Cardiac muscle cell (in vitro differentiated cells and primary cell): ENCODE results near the gene UAP1L1. TPM values are rescaled to one million over a fixed set of nuclear protein-coding genes. Genes with fewer than 3 reads are reported as not detected.
A peak's percentile ranks its signal among the peaks of the same experiment; 100 is the strongest.

ENCODE experiments used
- DNase-seq, 2 donors: peaks; one replicate each; pipeline versions ENCODE4 v3.0.0 to v3.0.0-alpha.2; 2010 to 2017; ENCODE audit warnings: low read depth in 1 of 2, low spot score in 1 of 2
- H3K27ac ChIP-seq: fragments of 200-600 bp; sonication (generic); 2 replicates; pipeline ENCODE4 v1.5.1; 2016
- H3K27me3 ChIP-seq: fragments of 200-600 bp; sonication (generic); 2 replicates; pipeline ENCODE4 v1.6.0; 2016; ENCODE audit warnings: control low read depth
- H3K36me3 ChIP-seq: fragments of 200-600 bp; sonication (generic); 2 replicates; pipeline ENCODE4 v1.5.1; 2016; ENCODE audit warnings: control low read depth
- H3K4me1 ChIP-seq: fragments of 200-600 bp; sonication (generic); 2 replicates; pipeline ENCODE4 v1.8.1; 2017; ENCODE audit warnings: low read depth, mild to moderate bottlenecking, mixed run types
- H3K4me3 ChIP-seq: fragments of 200-600 bp; sonication (generic); 2 replicates; pipeline ENCODE4 v1.5.1; 2016; ENCODE audit warnings: mild to moderate bottlenecking
- H3K9me3 ChIP-seq: fragments of 200-600 bp; sonication (generic); 2 replicates; pipeline ENCODE4 v1.5.1; 2017; ENCODE audit warnings: low read depth, mild to moderate bottlenecking, control low read depth
- CTCF ChIP-seq: IDR thresholded peaks from 2 replicates; pipeline ENCODE4 v1.5.1; 2012; ENCODE audit warnings: low read depth, mild to moderate bottlenecking, low read length
- polyA plus RNA-seq: library from polyadenylated mRNA; unstranded; fragments of >200 nt; fragmentation: Nextera tagmentation; extraction: Ambion mirVana; gene quantifications from 2 replicates; pipeline ENCODE4 v1.2.1, GENCODE V29; 2016
- total RNA-seq: library from RNA; depleted of rRNA; stranded (reverse); fragments of >200 nt; gene quantifications from 2 replicates; pipeline ENCODE4 v1.2.3, GENCODE V29; 2016

UAP1L1 gene
- total and polyA plus RNA-seq, 2 experiments from 2014 or later, result 9.9 to 13.3 TPM

DNA sequence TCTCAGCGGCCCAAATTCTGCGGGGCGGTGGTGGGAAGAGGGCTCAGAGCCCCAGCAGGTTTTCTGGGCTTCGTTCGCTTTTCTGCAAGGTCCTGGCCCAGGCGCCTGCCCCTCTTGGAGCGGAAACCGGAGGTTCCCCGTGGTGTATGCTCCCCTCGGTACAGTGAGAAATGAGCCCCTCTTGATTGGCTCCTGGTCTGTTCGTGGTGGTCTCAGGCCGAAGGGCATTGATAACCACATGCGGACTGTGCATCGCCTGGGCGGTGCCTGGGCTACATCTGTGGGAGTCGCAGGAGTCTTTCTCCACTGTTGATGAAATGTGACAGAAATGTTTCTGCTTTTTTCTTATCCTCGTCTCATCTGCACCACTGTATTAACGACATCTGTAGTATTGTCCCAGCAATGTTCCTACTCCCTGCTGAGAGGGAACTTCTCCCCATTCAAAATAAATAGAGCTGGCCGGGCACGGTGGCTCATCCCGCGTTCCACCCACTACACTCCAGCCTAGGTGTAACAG lies 10.2 kb downstream of the UAP1L1 start:
- peak overlapping the region; percentile 66 for H3K4me3 ChIP-seq
- peak overlapping the region; percentile 86 for H3K27ac ChIP-seq
- no peak for TF ChIP-seq CTCF
- DNase-seq, result no peak
- H3K4me1 ChIP-seq, result peaks cover 4% of the 10 kb centered on the region
- peaks cover 3% of the 10 kb centered on the region for H3K36me3 ChIP-seq
- no peaks in the 10 kb centered on the region for H3K27me3 ChIP-seq
- no peaks in the 10 kb centered on the region for H3K9me3 ChIP-seq

DNA sequence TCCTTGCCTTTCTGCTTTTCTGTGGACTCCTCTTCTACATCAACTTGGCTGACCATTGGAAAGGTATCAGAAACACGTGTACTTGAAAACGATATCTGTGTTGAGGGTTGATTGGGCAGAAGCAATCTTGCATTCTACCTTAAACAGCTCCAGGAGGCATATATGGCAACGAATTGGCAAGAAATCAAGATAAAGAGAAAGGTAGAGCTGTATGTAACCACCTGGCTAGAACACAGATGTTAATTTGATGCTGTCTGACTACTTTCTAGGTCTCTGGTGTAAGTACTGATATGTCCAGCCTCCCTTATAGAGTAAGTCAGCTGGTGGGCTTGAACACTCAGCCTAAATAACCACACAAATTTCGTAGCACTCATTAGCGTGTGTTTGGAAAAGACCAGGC lies 10.8 kb downstream of the UAP1L1 start:
- no peak for TF ChIP-seq CTCF
- no peak for DNase-seq
- Histone ChIP-seq H3K36me3 (peaks cover 3% of the 10 kb centered on the region), H3K4me1 (peaks cover 4% of the 10 kb centered on the region), H3K27me3 (no peaks in the 10 kb centered on the region), H3K4me3 (no peak overlapping the region), H3K27ac (no peak overlapping the region), H3K9me3 (no peaks in the 10 kb centered on the region)

DNA sequence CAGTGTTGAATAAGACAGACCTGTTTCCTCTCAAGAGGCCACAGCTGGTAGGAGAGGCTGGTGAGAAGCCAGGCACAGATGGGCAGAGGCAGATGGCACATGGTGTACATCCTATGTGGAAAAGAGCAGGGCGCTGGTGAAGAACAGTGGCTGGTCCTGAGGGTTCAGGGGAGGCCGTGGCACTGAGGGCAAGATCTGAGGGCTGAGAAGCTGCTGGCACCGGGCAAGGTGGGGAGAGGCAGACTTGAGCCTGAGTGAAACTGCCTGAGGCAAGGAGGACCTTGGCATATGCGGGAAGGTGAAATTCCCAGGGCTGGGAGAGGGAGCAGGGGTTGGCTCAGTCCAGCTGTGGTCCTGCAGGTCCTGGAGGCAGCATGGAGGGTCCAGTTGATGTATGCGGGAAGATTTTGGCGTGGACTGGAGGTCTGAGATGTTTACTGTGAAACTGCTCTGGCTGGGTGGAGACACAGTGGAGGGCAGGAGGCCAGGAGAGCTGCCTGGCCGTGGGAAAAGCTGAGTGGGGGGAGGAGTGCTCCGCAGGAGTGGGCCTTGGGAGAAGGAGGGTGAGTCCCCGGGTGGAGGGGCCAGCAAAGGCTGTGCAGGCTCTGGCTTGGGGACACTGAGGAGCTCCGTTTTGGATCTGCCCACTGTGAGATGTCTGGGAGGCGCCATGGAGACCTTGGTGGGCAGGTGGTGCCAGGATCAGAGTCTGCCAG lies 12.1 kb downstream of the UAP1L1 start:
- TF ChIP-seq CTCF, result no peak
- Histone ChIP-seq H3K4me3 (no peak overlapping the region), H3K36me3 (peaks cover 3% of the 10 kb centered on the region), H3K4me1 (peaks cover 4% of the 10 kb centered on the region), H3K27me3 (no peaks in the 10 kb centered on the region), H3K27ac (no peak overlapping the region), H3K9me3 (no peaks in the 10 kb centered on the region)
- DNase-seq, result no peak

- Histone ChIP-seq H3K36me3 (peaks cover 12% of the 10 kb centered on the region), H3K4me3 (no peak overlapping the region), H3K27ac (no peak overlapping the region), H3K4me1 (no peaks in the 10 kb centered on the region), H3K27me3 (no peaks in the 10 kb centered on the region), H3K9me3 (no peaks in the 10 kb centered on the region)
- peak; percentile 11 for TF ChIP-seq CTCF
- DNase-seq, result no peak
These were observed 18.6 kb downstream of the UAP1L1 start for GRCh38 chr9:137095664-137096517.

DNA sequence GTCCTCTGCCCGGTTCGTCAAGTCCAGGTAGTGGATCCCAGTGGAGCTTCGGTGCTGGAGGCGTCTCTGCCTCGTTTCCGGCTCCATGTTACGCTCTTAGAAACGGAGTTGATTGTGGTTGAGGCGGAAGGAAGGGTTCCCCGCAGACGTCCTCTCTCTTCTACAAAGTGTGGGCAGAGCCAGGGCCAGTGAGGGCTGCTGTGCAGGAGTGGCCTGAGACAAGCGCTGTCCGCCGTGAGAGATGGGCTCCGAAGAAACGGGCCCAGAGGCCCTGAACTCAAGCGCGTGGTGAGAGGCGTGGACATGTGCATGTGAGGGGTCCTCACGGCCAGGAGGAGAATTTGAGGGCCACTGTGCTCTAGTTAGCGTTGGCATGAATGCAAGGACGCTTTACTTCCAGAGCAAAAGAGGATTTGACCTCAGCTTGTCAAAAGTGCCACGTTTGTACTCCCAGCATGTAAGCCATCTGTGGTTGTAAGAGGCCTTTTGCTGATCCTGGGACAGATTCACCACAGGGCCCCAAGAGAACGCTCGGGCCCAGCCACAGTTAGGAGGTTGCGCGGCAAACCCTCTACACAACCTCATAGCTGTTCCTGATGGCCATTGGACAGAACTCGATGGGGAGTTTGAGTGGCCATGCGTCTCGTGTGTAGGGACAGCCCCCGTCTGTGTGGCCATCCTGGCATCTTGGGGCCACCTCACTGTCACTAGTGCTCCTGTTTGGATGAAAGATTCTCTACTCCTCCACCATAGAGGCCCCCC lies 19.6 kb downstream of the UAP1L1 start:
- no peak overlapping the region for H3K27ac ChIP-seq
- H3K9me3 ChIP-seq, result no peaks in the 10 kb centered on the region
- no peak overlapping the region for H3K4me3 ChIP-seq
- peaks cover 15% of the 10 kb centered on the region for H3K36me3 ChIP-seq
- H3K27me3 ChIP-seq, result no peaks in the 10 kb centered on the region
- no peaks in the 10 kb centered on the region for H3K4me1 ChIP-seq
- no peak for TF ChIP-seq CTCF
- no peak for DNase-seq
